ENCODE results near the gene ITIH3.
A peak's percentile ranks its signal among the peaks of the same experiment; 100 is the strongest.

Gene ITIH3

DNA sequence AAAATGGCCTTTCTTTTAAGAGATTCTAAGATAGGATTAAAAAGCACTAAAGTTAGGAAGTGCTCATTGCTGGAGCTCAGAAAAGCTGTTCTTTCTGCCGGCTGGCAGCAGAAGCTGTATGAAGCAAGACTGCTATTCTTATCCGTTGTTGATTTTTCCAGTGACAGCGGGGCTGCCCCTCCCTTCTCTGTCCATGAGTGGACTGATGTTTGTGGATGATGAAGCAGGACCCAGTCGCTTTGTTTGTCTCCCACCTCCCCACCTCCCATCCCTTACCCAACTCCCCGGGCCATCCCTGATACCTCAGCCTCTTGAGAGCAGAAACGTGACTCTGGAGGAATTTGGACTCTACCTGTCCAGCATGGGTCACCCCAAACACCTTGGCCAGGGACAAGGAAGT, 50.6 kb downstream of the ITIH3 start:
- no peak for TF ChIP-seq EZH2phosphoT487 (IDR thresholded peaks at IDR 0.05; ENCODE audit: borderline replicate concordance, low read length)
- TF ChIP-seq, protein P1, sequence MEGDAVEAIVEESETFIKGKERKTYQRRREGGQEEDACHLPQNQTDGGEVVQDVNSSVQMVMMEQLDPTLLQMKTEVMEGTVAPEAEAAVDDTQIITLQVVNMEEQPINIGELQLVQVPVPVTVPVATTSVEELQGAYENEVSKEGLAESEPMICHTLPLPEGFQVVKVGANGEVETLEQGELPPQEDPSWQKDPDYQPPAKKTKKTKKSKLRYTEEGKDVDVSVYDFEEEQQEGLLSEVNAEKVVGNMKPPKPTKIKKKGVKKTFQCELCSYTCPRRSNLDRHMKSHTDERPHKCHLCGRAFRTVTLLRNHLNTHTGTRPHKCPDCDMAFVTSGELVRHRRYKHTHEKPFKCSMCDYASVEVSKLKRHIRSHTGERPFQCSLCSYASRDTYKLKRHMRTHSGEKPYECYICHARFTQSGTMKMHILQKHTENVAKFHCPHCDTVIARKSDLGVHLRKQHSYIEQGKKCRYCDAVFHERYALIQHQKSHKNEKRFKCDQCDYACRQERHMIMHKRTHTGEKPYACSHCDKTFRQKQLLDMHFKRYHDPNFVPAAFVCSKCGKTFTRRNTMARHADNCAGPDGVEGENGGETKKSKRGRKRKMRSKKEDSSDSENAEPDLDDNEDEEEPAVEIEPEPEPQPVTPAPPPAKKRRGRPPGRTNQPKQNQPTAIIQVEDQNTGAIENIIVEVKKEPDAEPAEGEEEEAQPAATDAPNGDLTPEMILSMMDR (IDR thresholded peaks at IDR 0.05; ENCODE audit: low read depth, low read length, poor library complexity, severe bottlenecking), result no peak
- Histone ChIP-seq H3K4me2 (ENCODE audit: low read length) (no peak overlapping the region), H4K20me1 (ENCODE audit: control insufficient read depth, insufficient read depth, low read depth, low read length) (no peaks in the 10 kb centered on the region), H3K4me1 (ENCODE audit: control insufficient read depth, low read length) (no peaks in the 10 kb centered on the region), H3K9me3 (ENCODE audit: control insufficient read depth, insufficient read depth, low read length) (no peaks in the 10 kb centered on the region), H3K36me3 (ENCODE audit: control insufficient read depth, low read length) (no peaks in the 10 kb centered on the region; the same call in 1 of the 2 replicates), H3K4me3 (ENCODE audit: low read length) (no peak overlapping the region), H3K79me2 (ENCODE audit: control insufficient read depth, low read length) (no peaks in the 10 kb centered on the region), H3F3A (ENCODE audit: control insufficient read depth, insufficient read depth) (no peaks in the 10 kb centered on the region), H3K27ac (ENCODE audit: low read depth, low read length) (no peak overlapping the region), H3K9me2 (replicated peaks; ENCODE audit: control insufficient read depth, low read length) (no peaks in the 10 kb centered on the region), H3K27me3 (ENCODE audit: control insufficient read depth, low read length) (no peaks in the 10 kb centered on the region)

DNA sequence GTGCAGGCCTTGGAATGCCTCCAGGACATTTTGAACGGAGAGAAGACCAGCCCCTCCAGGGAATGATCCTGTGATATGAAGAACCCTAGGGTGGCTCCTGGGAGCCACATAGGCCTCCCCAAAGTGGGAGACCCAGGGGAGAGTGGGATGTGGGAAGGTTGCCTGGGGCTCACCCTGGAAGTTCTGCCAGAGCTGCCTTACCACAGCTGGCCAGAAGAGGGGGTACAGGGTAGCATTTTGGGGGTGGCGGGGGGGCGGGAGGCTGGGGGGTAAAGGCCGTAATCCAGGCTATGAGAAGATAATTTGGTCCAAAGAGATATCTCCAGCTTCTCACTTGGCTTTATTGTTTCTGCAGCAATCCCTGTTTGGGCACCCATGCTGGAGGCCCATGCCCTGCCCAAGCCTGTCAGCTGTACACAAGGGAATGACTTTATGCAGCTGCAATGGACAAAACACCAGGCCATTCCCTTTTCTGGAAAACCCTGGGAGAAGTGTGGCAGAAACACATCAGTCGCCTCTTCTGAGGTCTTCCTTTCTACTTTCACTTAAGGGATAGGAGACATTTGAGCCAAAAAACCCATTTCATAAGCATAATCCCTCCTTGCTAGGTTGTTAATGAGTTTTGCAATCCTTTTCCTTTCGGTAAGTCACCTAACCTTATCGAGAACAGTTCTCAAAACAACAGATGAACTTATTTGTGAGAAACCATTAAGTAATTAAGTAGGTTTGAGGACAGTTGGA, 51.3 kb downstream of the ITIH3 start:
- no peak overlapping the region for H3K4me3 ChIP-seq (ENCODE audit: low read length)
- no peaks in the 10 kb centered on the region for H3K79me2 ChIP-seq (ENCODE audit: control insufficient read depth, low read length)
- no peak for TF ChIP-seq EZH2phosphoT487 (IDR thresholded peaks at IDR 0.05; ENCODE audit: borderline replicate concordance, low read length)
- TF ChIP-seq, protein P1 (IDR thresholded peaks at IDR 0.05; ENCODE audit: low read depth, low read length, poor library complexity, severe bottlenecking), result peak; percentile 69
- H3K4me2 ChIP-seq (ENCODE audit: low read length), result no peak overlapping the region
- H3K27ac ChIP-seq (ENCODE audit: low read depth, low read length), result no peak overlapping the region
- no peaks in the 10 kb centered on the region for H3F3A ChIP-seq (ENCODE audit: control insufficient read depth, insufficient read depth)
- no peaks in the 10 kb centered on the region for H3K9me3 ChIP-seq (ENCODE audit: control insufficient read depth, insufficient read depth, low read length)
- H3K36me3 ChIP-seq (ENCODE audit: control insufficient read depth, low read length), result no peaks in the 10 kb centered on the region; the same call in 1 of the 2 replicates
- H3K9me2 ChIP-seq (replicated peaks; ENCODE audit: control insufficient read depth, low read length), result no peaks in the 10 kb centered on the region
- no peaks in the 10 kb centered on the region for H3K4me1 ChIP-seq (ENCODE audit: control insufficient read depth, low read length)
- H4K20me1 ChIP-seq (ENCODE audit: control insufficient read depth, insufficient read depth, low read depth, low read length), result no peaks in the 10 kb centered on the region
- no peaks in the 10 kb centered on the region for H3K27me3 ChIP-seq (ENCODE audit: control insufficient read depth, low read length)

DNA sequence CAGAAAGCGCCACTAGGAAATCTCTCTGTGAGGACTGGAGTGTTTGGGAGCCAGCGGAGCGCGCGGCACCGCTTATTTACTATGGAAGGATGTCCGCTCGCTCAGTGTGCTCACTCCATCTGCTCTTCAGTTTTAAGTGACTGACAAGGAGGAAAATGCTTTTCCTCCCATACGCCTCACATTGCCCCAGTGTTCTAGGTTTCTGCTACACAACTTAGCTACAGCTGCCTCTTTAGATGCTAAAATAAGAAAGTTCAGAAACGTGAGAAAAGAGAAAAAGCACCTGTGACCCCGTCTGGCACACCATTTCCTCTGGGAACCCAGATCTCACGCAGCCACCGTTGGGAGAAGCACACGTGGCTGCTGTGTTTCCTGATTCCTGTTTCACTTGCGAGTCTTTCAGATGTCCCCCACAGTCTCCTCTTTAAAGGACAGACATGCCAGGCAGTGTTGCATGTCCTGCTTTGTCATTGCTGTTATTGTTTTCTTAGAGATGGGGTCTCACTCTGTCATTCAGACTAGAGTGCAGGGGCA, 51.9 kb downstream of the ITIH3 start:
- Histone ChIP-seq H3K36me3 (ENCODE audit: control insufficient read depth, low read length) (peaks cover 3% of the 10 kb centered on the region), H3K79me2 (ENCODE audit: control insufficient read depth, low read length) (no peaks in the 10 kb centered on the region), H3K4me3 (ENCODE audit: low read length) (no peak overlapping the region), H4K20me1 (ENCODE audit: control insufficient read depth, insufficient read depth, low read depth, low read length) (no peaks in the 10 kb centered on the region), H3K27ac (ENCODE audit: low read depth, low read length) (no peak overlapping the region), H3K4me1 (ENCODE audit: control insufficient read depth, low read length) (no peaks in the 10 kb centered on the region), H3K27me3 (ENCODE audit: control insufficient read depth, low read length) (no peaks in the 10 kb centered on the region), H3K9me2 (replicated peaks; ENCODE audit: control insufficient read depth, low read length) (no peaks in the 10 kb centered on the region), H3K9me3 (ENCODE audit: control insufficient read depth, insufficient read depth, low read length) (no peaks in the 10 kb centered on the region), H3F3A (ENCODE audit: control insufficient read depth, insufficient read depth) (no peaks in the 10 kb centered on the region), H3K4me2 (ENCODE audit: low read length) (no peak overlapping the region)
- TF ChIP-seq, protein P1 (IDR thresholded peaks at IDR 0.05; ENCODE audit: low read depth, low read length, poor library complexity, severe bottlenecking), result no peak
- no peak for TF ChIP-seq EZH2phosphoT487 (IDR thresholded peaks at IDR 0.05; ENCODE audit: borderline replicate concordance, low read length)

Data from DOHH2 (cell line).